Epithelial cell of esophagus (primary cell): ENCODE data around the gene CCDC154.

Source experiments
- DNase-seq: peaks from one replicate; pipeline ENCODE4 v3.0.0; 2010; ENCODE audit warnings: low read depth
- H3K4me3 ChIP-seq: 2 replicates; pipeline ENCODE4 v1.5.1; 2011; ENCODE audit warnings: mild to moderate bottlenecking, low read length, control low read depth
- TF ChIP-seq, protein P1 (sequence below): IDR thresholded peaks from 2 replicates; pipeline ENCODE4 v1.5.1; 2011; ENCODE audit warnings: low read depth, mild to moderate bottlenecking, low read length, control low read depth, inconsistent platforms; ENCODE audit not compliant: insufficient read depth; ENCODE audit errors: missing control alignments

The CCDC154 gene

DNA sequence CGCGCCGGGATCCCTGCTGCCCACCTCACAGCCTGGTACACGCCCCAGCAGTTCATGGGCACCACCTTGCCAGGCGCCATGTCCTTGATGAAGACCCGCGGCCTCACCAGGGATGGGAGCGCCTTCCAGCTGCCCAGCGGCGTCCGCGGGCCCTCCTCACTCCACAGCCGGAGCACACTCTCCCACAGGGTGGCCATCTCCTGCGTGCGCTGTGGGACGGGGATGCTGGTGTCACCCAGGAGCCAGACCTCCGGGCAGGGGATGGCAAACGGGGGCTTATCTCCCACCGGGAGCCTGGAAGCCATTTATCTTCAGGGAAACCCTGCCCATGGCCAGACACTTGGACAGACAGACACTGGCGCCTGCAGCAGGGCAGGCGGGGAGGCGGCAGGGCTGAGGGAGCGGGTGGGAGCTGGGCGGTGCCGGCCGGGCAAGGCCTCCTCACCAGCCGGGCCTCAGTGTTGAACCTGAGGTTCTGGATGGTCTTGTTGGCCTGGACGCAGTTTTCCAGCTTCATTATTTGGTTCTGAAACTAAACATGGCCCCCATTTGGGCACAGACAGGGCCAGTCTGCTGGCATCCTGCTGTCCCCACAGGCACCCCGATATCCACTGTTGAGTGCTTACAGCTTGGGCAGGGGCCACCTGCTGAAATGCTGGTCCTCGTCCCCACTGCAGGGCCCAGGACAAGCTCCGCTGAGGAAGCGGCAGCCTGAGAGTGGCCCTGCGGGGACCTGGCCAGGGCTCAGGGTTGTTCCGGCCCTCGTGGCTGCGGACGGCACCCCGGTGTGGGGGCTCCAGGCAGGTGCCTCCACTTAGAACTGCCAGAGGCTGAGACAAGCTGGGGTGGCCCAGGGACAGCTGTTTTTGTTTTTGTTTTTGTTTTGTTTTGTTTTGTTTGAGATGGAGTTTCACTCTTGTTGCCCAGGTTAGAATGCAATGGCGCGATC lies 9.4 kb downstream of the CCDC154 start:
- no peak overlapping the region for H3K4me3 ChIP-seq
- TF ChIP-seq, protein P1, sequence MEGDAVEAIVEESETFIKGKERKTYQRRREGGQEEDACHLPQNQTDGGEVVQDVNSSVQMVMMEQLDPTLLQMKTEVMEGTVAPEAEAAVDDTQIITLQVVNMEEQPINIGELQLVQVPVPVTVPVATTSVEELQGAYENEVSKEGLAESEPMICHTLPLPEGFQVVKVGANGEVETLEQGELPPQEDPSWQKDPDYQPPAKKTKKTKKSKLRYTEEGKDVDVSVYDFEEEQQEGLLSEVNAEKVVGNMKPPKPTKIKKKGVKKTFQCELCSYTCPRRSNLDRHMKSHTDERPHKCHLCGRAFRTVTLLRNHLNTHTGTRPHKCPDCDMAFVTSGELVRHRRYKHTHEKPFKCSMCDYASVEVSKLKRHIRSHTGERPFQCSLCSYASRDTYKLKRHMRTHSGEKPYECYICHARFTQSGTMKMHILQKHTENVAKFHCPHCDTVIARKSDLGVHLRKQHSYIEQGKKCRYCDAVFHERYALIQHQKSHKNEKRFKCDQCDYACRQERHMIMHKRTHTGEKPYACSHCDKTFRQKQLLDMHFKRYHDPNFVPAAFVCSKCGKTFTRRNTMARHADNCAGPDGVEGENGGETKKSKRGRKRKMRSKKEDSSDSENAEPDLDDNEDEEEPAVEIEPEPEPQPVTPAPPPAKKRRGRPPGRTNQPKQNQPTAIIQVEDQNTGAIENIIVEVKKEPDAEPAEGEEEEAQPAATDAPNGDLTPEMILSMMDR, result no peak
- DNase-seq, result no peak

DNA sequence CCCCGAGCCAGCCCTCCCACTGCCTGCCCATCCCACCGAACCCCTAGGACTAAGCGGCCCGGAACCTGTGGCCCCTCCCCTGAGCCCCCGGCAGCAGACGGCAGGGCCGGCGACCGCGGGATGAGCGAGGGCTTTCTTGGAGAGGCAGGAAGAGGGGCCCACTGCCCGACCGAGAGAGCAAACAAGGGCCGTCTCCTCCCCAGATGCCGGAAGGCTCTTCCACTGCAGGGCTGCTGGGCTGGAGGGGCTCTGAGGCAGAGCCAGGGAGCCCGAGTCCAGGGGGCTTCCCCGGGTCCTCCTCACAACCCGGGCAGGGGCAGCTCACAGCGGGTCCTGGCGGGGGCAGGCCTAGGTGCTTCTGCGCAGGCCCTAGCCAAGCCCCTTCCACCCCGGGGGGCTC lies 10.6 kb downstream of the CCDC154 start:
- TF ChIP-seq, protein P1, result no peak
- H3K4me3 ChIP-seq, result no peak overlapping the region
- no peak for DNase-seq

DNA sequence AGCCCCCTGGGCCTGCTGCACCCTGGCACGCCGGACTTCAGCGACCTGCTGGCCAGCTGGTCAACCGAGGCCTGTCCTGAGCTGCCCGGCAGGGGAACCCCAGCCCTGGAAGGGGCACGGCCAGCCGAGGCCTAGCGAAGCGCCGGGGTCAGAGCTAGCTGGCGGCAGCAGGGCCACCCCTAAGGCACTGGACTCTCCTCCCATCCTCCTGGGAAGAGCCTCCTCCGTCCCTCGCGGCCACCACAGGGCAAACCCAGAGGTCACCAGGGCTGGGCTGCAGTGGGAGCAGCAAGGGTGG lies 11.1 kb downstream of the CCDC154 start:
- H3K4me3 ChIP-seq, result no peak overlapping the region
- DNase-seq, result no peak
- TF ChIP-seq, protein P1, result no peak

- TF ChIP-seq, protein P1, result no peak
- H3K4me3 ChIP-seq, result no peak overlapping the region
- DNase-seq, result no peak
Observed at GRCh38 chr16:1432388-1433262, 11.7 kb downstream of the CCDC154 start.

GRCh38 chr16:1431497-1432270 lies 12.7 kb downstream of the CCDC154 start:
- no peak for DNase-seq
- TF ChIP-seq, protein P1, result no peak
- H3K4me3 ChIP-seq, result no peak overlapping the region

- no peak within 1 kb of the TSS for H3K4me3 ChIP-seq
- DNase-seq, result no peak
- TF ChIP-seq, protein P1, result no peak
Observed at GRCh38 chr16:1430759-1431496, 13.4 kb downstream of the CCDC154 start, which contains the start of gene PERCC1. PERCC1 (plus strand) TSS chr16:1431078; CDS start chr16:1432594, 1,516 bp downstream.
